Stimulated activated naive CD4-positive, alpha-beta T cell treated with Interleukin-2 at 50 U/mL for 16 hours (primary cell): ENCODE results near the gene IPO4.
"Not testable (repeated sequence)": the region's sequence is repeated elsewhere in the genome, so short reads cannot be mapped to it uniquely, and the experiment has no call there.

Source experiments
- DNase-seq: peaks from one replicate; lab custom pipeline; 2025; lab: John Stamatoyannopoulos, UW

Gene IPO4

GRCh38 chr14:24215495-24216344 lies 27.1 kb upstream of the IPO4 start, which contains the start of gene MDP1:
TSS of gene MDP1 (minus strand) at chr14:24216066. CDS start at chr14:24215955, 111 bp downstream.
- DNase-seq = peak; percentile 80

- DNase-seq = no peak
These were observed 25.4 kb upstream of the IPO4 start for GRCh38 chr14:24213866-24214662.

GRCh38 chr14:24212924-24213865 lies 24.6 kb upstream of the IPO4 start, which contains the start of gene CHMP4A:
TSS of gene CHMP4A (minus strand) at chr14:24213488. CDS start at chr14:24213439, 49 bp downstream.
- DNase-seq = peak; percentile 97

GRCh38 chr14:24211311-24211710 lies 22.7 kb upstream of the IPO4 start:
- no peak for DNase-seq

GRCh38 chr14:24207625-24208024 lies 19.0 kb upstream of the IPO4 start:
- no peak for DNase-seq

GRCh38 chr14:24207104-24207551 lies 18.5 kb upstream of the IPO4 start:
- DNase-seq = no peak

GRCh38 chr14:24206260-24207103 lies 17.9 kb upstream of the IPO4 start:
- no peak for DNase-seq

GRCh38 chr14:24204163-24205146 lies 15.8 kb upstream of the IPO4 start:
- no peak for DNase-seq

- not testable (repeated sequence) for DNase-seq
These were observed 14.8 kb upstream of the IPO4 start for GRCh38 chr14:24203249-24203886.

GRCh38 chr14:24202538-24202937 lies 13.9 kb upstream of the IPO4 start:
- not testable (repeated sequence) for DNase-seq

GRCh38 chr14:24198814-24199524 lies 10.4 kb upstream of the IPO4 start:
- no peak for DNase-seq

GRCh38 chr14:24197056-24197450 lies 8.4 kb upstream of the IPO4 start:
- DNase-seq = no peak

GRCh38 chr14:24196071-24197055 lies 7.7 kb upstream of the IPO4 start:
- no peak for DNase-seq

- DNase-seq = peak; percentile 87
These were observed 6.8 kb upstream of the IPO4 start, which contains the start of gene TM9SF1 for GRCh38 chr14:24195186-24196070. TSS of gene TM9SF1 (minus strand) at chr14:24195441. CDS start at chr14:24195019, 422 bp downstream.

GRCh38 chr14:24194873-24195185 lies 6.2 kb upstream of the IPO4 start:
- no peak for DNase-seq
